A549 treated with AZD9567 at 1 μM for 4 hours (cell line): ENCODE results near the gene TLR8. TPM values are rescaled to one million over a fixed set of nuclear protein-coding genes. Genes with fewer than 3 reads are reported as not detected.

Experiments
- total RNA-seq: library from RNA; stranded (reverse); fragments of 200-300 nt; extraction: Qiagen RNA extraction; gene quantifications from 5 replicates; pipeline ENCODE4 v1.2.3, GENCODE V29; 2022; ENCODE audit not compliant: insufficient read depth

Gene TLR8
- total RNA-seq, result not detected in 5 replicates

DNA sequence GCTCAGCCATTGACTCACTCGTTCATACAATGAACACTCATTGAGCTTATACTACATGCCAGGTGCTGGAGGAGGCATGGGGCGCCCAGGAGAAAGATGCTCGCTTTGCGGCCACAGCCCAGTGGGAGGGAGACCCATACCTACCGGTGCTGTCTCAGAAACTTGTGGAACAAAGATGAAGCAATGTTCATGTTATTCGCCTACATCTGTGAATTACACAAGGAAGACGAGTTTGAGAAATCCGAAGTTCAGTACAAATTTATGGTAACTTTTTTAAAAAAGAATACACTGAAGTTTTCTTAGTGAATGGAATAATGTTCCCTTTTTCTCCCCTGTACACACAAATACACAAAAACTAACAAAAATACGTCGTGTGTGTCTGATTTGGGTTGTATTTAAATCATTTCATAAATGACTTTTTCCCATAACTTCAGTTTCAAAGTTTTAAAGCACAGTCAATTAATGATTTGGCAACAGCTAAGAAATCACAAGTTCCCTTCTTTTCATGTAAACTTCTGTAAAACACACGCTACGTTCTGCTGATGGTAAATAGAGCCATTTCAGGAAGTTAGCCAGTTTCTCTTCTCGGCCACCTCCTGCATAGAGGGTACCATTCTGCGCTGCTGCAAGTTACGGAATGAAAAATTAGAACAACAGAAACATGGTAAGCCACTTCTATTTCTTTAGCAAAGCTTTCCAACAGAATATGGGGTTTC is at the start of gene TLR8:
TSS of gene TLR8 (plus strand) at position 575 of the 716 bp plus-strand sequence. CDS start at position 662, 87 bp downstream.

DNA sequence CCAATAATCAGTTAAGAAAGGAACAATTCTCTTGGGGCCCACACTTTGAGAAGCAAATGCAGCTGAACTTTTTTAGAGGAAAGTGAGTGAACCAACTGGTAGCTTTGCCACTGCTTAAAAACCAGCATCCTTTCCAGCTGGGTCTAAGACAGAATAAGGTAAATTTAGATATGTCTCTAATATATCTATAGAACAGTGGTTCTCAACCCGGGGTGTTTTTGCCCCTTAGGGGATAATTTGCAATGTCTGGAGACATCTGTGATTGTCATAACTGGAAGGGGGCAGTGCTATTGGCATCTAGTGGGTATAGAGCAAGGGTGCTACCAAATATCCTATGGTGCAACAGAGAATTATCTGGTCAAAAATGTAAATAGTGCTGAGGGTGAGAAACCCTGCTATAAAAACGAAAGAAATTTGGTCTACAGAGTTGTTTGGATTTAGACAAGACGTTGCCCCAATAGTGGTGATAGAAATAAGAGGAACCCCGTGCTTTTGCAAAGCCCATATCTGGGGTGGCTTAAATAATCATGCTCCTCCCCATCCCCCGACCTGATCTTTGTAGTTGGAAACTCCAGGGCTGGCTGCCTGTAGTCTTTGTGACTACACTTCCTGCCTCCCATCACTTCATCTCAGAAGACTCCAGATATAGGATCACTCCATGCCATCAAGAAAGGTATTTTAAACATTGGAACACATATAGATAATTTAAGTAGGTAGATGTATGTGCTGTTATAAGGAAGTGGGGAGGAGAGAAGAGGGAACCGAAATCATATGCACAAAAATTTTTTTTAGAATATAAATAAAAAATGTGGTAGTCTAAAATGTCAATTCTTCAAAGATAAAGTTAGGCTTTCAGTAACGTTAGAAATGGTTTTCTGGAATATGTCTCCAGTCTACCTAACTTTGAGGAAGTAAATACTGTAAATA is 39.7 kb upstream of the TLR8 start, which contains the start of gene TLR7:
TSS of gene TLR7 (plus strand) at position 622 of the 927 bp plus-strand sequence. CDS start 507 bp downstream, outside the sequence.

Other genes with a start within 250 kb of the TLR8 start
- 35.5 to 43.1 TPM (median 40.4 TPM) in 5 replicates for gene PRPS2, start 115.2 kb upstream of the TLR8 start, total RNA-seq
- not detected in 5 replicates for gene TLR7, start 39.5 kb upstream of the TLR8 start, total RNA-seq
- 5,215 to 10,651 TPM (median 5,607 TPM) in 5 replicates for gene TMSB4X, start 68.5 kb downstream of the TLR8 start, total RNA-seq
- not detected in 5 replicates for gene FAM9C, start 138.0 kb downstream of the TLR8 start, total RNA-seq